GM20000 (cell line): ENCODE results near the gene PALM.

Experiments
- DNase-seq: peaks from one replicate; pipeline ENCODE4 v3.0.0; 2012; ENCODE audit warnings: low spot score
- CTCF ChIP-seq: IDR thresholded peaks from 2 replicates; pipeline ENCODE4 v1.5.1; 2012; ENCODE audit warnings: mild to moderate bottlenecking, control low read depth; ENCODE audit errors: extremely low read depth, missing control alignments

Gene PALM

DNA sequence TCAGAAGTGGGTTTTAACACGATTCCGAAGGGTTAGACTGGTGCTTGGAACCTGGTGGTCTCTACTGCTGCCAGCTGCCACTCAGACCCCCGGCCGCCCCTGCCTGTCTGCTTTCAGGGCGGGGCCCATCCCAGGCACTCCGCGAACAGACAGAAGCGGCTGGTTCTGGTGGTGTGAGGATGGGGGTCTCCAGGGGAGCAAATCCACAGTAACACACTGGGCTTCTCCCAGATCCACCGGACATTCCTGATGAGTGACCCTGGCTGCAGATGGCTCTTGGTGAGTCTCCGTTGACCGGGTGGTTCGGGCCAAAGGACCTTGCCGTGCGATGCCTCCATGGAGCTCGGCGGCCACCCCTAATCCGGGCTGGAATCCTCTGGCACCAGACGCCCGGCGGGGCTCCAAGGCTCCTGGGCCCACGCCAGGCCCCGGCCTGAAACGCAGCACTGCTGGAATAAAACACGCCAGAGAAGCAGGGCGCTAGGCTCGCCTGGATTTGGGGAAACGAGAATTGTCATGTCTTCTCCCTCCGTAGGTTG is 86.4 kb downstream of the PALM start:
- no peak for TF ChIP-seq CTCF
- DNase-seq, result no peak

GRCh38 chr19:795691-796581 is 87.2 kb downstream of the PALM start:
- DNase-seq, result no peak
- no peak for TF ChIP-seq CTCF

GRCh38 chr19:796692-797527 is 88.2 kb downstream of the PALM start, which contains the start of gene PTBP1:
TSS of gene PTBP1 (plus strand) at chr19:797452. CDS start at chr19:797498, 46 bp downstream.
- DNase-seq, result peak; percentile 99

More at GRCh38 chr19:796692-797527, 88.2 kb downstream of the PALM start, which contains the start of gene PTBP1:
- no peak for TF ChIP-seq CTCF
